HepG2 (cell line): ENCODE results near the gene CCNJL.

Source experiments
- IKZF4 ChIP-seq: sonication (generic); formaldehyde crosslinking; IDR thresholded peaks from 2 replicates; pipeline ENCODE4 v1.5.1; 2020; ENCODE audit warnings: borderline replicate concordance, mild to moderate bottlenecking, low read depth, missing genetic modification reagents; ENCODE audit errors: not compliant biosample characterization
- IRF2 ChIP-seq: IDR thresholded peaks from 2 replicates; pipeline ENCODE4 v1.6.1; 2018; ENCODE audit warnings: missing genetic modification reagents, missing compliant biosample characterization
- MAF1 ChIP-seq: sonication (generic); formaldehyde crosslinking; IDR thresholded peaks from 2 replicates; pipeline ENCODE4 v1.5.0; 2020; ENCODE audit warnings: missing genetic modification reagents, borderline replicate concordance

DNA sequence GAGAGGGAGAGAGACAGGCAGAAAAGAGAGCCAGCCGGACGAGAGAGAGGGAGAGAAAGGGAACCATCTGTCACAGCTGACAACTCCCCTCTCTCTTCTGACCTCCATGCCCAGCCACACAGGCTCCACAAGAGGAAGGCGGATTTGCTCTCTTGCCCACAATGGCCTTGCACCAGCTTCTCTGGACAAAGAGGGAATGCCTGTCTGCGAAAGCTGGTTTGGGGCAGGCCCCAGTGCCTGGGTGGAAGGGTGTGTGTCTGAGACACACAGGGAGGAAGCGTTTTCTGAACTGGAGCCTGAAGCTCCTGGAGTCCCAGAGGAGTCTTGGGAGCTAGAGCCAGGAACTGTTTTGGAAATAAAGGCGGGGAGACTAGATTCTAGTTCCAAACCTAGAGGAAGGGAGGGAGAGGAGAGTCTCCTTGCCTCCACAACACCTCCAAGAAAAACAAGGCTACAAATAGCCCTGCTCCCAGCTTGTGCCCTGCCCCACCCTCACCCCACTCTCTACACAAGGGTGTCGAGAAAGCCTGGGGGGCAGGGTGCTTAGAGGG, 45.6 kb upstream of the CCNJL start:
- TF ChIP-seq IKZF4 (CRISPR knock-in tag) (no peak), IRF2 (CRISPR knock-in tag) (no peak), MAF1 (CRISPR knock-in tag) (no peak)
